AG10803 (cell line): ENCODE measurements around the gene GPR89A.
A peak's percentile ranks its signal among the peaks of the same experiment; 100 is the strongest.

Source experiments
- DNase-seq: peaks from one replicate; pipeline ENCODE4 v3.0.0; 2010; ENCODE audit warnings: low read depth
- H3K4me3 ChIP-seq: 2 replicates; pipeline ENCODE4 v1.5.1; 2011; ENCODE audit warnings: mild to moderate bottlenecking, low read length, control low read depth
- TF ChIP-seq, protein P1 (sequence below): conservative IDR thresholded peaks from 2 replicates; pipeline ENCODE4 v1.5.1; 2011; ENCODE audit warnings: mild to moderate bottlenecking, low read length, control low read depth, inconsistent platforms

The GPR89A gene

DNA sequence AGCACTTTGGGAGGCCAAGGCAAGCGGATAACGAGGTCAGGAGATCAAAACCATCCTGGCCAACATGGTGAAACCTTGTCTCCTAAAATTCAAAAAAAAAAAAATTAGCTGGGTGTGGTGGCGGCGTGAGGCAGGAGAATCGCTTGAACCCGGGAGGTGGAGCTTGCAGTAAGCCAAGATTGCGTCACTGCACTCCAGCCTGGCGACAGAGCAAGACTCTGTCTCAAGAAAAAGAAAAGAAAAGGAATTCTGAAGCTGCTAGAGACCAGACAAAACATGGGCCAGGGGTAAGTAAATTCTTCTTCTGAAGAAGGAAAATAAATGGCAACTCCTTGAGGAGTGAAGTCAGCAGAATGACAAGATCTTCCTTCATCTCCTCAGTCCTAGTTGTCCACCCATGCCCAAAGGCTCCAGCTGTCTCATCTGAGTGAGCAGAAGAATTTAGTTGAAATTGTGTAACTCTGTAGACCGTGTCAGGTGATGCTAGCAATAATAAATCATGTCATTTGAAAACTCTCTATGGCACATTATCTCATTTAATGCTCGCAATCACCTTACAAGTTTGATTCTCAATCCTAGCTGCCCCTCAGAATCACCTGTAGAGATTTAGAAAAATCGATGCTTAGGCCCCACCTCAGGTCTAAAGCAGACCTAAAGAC is 85.1 kb downstream of the GPR89A start:
- no peak overlapping the region for H3K4me3 ChIP-seq
- no peak for DNase-seq
- TF ChIP-seq, protein P1, sequence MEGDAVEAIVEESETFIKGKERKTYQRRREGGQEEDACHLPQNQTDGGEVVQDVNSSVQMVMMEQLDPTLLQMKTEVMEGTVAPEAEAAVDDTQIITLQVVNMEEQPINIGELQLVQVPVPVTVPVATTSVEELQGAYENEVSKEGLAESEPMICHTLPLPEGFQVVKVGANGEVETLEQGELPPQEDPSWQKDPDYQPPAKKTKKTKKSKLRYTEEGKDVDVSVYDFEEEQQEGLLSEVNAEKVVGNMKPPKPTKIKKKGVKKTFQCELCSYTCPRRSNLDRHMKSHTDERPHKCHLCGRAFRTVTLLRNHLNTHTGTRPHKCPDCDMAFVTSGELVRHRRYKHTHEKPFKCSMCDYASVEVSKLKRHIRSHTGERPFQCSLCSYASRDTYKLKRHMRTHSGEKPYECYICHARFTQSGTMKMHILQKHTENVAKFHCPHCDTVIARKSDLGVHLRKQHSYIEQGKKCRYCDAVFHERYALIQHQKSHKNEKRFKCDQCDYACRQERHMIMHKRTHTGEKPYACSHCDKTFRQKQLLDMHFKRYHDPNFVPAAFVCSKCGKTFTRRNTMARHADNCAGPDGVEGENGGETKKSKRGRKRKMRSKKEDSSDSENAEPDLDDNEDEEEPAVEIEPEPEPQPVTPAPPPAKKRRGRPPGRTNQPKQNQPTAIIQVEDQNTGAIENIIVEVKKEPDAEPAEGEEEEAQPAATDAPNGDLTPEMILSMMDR = no peak

DNA sequence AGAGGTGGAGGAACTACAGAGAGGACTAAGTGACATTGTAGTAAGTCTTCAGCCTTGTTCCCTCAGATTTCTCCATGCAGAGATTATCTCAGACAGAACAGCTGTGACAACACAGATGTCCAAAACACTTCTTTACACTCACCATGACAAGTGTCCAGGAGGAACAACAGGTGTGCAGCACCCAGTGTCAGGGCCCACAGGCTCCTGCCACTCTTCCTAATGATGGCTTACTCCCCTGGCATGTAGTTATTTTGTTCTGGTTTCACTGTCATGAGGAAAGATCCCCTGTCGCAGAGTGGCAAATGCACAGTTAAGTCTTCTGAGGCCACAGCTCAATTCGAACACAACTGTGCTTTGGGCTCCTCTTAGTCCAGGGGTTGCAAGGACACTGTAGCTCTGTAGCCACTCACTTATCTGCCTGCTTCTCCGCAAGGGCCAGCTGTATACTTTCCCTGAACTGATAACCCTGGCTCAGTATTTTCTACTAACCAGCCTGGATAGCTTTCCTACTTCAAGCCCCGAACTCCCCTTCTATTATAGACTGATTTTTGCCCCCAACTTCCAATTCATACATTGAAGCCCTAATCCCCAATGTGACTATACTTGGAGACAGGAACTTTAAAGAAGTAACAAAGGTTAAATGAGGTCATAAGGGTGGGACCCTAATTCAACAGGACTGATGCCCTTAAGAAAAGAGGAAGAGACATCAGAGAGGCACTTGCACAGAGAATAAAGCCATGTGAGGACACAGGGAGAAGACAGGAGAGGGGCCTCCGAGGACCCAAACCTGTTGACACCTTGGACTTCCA is 88.2 kb downstream of the GPR89A start:
- H3K4me3 ChIP-seq = no peak overlapping the region
- no peak for DNase-seq
- TF ChIP-seq, protein P1 = no peak

DNA sequence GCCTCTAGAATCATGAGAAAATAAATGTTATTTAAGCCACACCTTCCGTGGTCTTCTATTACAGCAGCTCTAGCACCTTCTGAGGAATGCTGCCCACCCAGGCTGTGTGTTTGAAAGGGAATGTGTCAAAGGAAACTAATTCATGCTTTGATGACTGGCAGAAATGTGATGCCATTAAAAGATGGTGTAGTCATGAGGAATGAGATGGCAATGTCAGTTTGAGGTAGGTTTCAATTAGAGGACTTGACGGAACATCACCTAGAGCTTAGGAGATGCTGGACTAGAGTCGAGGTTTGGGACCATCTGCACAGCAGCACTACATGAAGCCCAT is 88.8 kb downstream of the GPR89A start:
- no peak for DNase-seq
- TF ChIP-seq, protein P1 = no peak
- H3K4me3 ChIP-seq = no peak overlapping the region

DNA sequence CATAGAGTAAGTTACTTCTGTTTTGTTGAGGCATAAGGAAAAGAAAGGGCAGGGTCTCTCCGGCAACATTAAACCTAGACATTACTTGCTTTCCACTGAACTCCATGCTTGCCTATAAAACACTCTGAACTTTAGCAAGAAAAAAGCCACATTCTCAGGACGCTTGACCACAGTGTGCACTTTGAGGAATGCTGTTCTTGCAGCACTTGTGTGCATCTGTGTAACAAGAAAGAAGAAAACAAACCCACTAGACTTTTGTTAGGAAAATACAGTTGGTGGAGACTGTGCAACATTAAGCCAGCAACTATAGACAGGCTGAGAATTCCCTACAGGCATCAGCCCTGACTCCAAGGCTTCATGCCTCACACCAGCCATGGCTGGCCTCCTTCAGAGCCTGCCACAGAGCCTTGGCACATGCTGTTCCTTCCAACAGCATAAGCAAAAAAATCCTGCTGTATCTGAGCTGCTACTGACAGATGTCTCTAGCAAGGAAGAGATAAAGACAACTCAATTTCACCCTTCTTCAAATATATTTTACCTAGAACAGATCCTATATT is 93.6 kb downstream of the GPR89A start:
- DNase-seq = peak; percentile 51
- TF ChIP-seq, protein P1 = no peak

DNA sequence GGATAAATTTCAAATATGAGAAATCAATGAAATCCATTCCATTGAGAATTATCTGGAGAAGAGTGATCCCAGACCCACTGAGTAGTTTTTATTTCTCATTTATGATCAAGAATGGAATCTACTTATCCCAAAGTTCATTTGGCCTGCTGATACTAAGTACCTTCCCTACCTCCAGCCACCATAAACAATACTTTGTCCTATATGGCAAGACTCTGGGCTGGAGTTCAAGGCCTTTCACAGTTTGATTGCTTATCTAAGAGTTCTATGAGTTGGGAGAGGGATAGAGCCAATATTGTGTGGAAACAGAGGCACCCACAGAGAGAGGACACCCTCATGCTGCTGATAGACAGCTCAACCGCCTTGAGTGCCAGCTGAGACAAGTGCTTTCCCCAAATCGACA is 94.3 kb downstream of the GPR89A start:
- DNase-seq = no peak
- H3K4me3 ChIP-seq = no peak overlapping the region
- TF ChIP-seq, protein P1 = no peak

More for the DNA sequence above, 93.6 kb downstream of the GPR89A start:
- H3K4me3 ChIP-seq = no peak overlapping the region

DNA sequence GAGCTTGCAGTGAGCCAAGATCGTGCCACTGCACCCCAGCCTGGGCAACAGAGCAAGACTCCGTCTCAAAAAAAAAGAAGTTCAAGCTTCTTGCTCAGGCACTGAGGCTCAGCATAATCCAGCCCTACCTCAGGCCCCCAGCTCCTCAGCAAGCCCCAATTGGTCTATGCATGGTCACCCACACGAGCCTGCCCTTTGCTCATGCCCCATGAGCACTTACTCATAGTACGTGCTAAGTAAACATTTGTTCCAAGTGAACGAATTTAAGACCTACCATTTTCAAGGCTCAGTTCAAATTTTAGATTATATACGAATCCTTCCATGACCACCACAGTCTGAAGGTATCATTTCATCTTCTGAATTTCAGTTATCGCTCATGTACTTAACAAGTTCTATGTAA is 95.0 kb downstream of the GPR89A start:
- no peak overlapping the region for H3K4me3 ChIP-seq
- TF ChIP-seq, protein P1 = no peak
- DNase-seq = no peak

DNA sequence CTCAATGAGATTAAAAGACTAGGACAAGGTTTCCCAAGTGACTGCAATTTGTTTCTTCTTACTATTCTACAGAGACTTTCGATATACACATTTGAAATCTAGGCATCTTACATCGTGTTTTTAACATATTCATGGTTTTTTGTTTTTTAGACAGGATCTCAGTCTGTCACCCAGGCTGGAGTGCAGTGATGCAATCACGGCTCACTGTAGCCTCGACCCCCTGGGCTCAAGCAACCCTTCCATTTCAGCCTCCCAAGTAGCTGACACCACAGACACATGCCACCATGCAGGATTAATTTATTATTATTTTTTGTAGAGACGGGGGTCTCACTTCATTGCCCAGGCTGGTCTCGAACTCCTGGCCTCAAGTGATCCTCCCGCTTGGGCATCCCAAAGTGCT is 97.8 kb downstream of the GPR89A start:
- TF ChIP-seq, protein P1 = no peak
- H3K4me3 ChIP-seq = no peak overlapping the region
- DNase-seq = no peak
